Measurements from ENCODE around the gene LRRTM3. TPM values are rescaled to one million over a fixed set of nuclear protein-coding genes. Genes with fewer than 3 reads are reported as not detected.

The LRRTM3 gene
- total and polyA plus RNA-seq, 3 experiments from 2014 or later = not detected

GRCh38 chr10:67086327-67087134, 160.7 kb downstream of the LRRTM3 start:
- no peak for DNase-seq
- POLR2A ChIA-PET = no interaction called here
- no peak overlapping the region for H3K4me3 ChIP-seq (ENCODE audit: low read length)
- H3K27ac ChIP-seq (ENCODE audit: low read depth, low read length) = no peak overlapping the region
- H3K4me1 ChIP-seq (ENCODE audit: insufficient read depth, low read length) = no peaks in the 10 kb centered on the region
- CTCF ChIA-PET = no interaction called here
- H3K36me3 Mint-ChIP-seq = no peaks in the 10 kb centered on the region
- H3K9me3 Mint-ChIP-seq = peaks cover 0 to 9% (median 0%) of the 10 kb centered on the region in 5 donors
- H3K27me3 Mint-ChIP-seq = no peaks in the 10 kb centered on the region
- no peak overlapping the region for H3K4me3 Mint-ChIP-seq
- no peaks in the 10 kb centered on the region for H3K9me3 ChIP-seq (ENCODE audit: low read length)
- H3K27ac Mint-ChIP-seq = no peak overlapping the region
- no peaks in the 10 kb centered on the region for H3K36me3 ChIP-seq (ENCODE audit: insufficient read depth, low read length)
- no peaks in the 10 kb centered on the region for H3K27me3 ChIP-seq (ENCODE audit: insufficient read depth, low read length, poor library complexity, severe bottlenecking)
- H3K4me1 Mint-ChIP-seq = no peaks in the 10 kb centered on the region

- Mint-ChIP-seq H3K27me3 (no peaks in the 10 kb centered on the region), H3K36me3 (no peaks in the 10 kb centered on the region), H3K4me3 (no peak overlapping the region)
These were observed 161.2 kb downstream of the LRRTM3 start for GRCh38 chr10:67087135-67087425.

GRCh38 chr10:67088036-67088435, 162.2 kb downstream of the LRRTM3 start:
- Mint-ChIP-seq H3K9me3 (peaks cover 0 to 12% (median 0%) of the 10 kb centered on the region in 5 donors), H3K27ac (no peak overlapping the region), H3K36me3 (no peaks in the 10 kb centered on the region), H3K4me3 (no peak overlapping the region), H3K27me3 (no peaks in the 10 kb centered on the region), H3K4me1 (no peaks in the 10 kb centered on the region)
- Histone ChIP-seq H3K36me3 (ENCODE audit: insufficient read depth, low read length) (no peaks in the 10 kb centered on the region), H3K27ac (ENCODE audit: low read depth, low read length) (no peak overlapping the region), H3K27me3 (ENCODE audit: insufficient read depth, low read length, poor library complexity, severe bottlenecking) (no peaks in the 10 kb centered on the region), H3K9me3 (ENCODE audit: low read length) (no peaks in the 10 kb centered on the region), H3K4me1 (ENCODE audit: insufficient read depth, low read length) (no peaks in the 10 kb centered on the region), H3K4me3 (ENCODE audit: low read length) (no peak overlapping the region)
- no peak for DNase-seq
- ChIA-PET CTCF (no interaction called here), POLR2A (no interaction called here)

More at GRCh38 chr10:67087135-67087425, 161.2 kb downstream of the LRRTM3 start:
- H3K9me3 ChIP-seq (ENCODE audit: low read length) = no peaks in the 10 kb centered on the region
- H3K36me3 ChIP-seq (ENCODE audit: insufficient read depth, low read length) = no peaks in the 10 kb centered on the region
- Mint-ChIP-seq H3K27ac (no peak overlapping the region), H3K4me1 (no peaks in the 10 kb centered on the region), H3K9me3 (peaks cover 0 to 9% (median 0%) of the 10 kb centered on the region in 5 donors)
- no peaks in the 10 kb centered on the region for H3K27me3 ChIP-seq (ENCODE audit: insufficient read depth, low read length, poor library complexity, severe bottlenecking)
- ChIA-PET CTCF (no interaction called here), POLR2A (no interaction called here)
- H3K27ac ChIP-seq (ENCODE audit: low read depth, low read length) = no peak overlapping the region
- no peak overlapping the region for H3K4me3 ChIP-seq (ENCODE audit: low read length)
- H3K4me1 ChIP-seq (ENCODE audit: insufficient read depth, low read length) = no peaks in the 10 kb centered on the region
- no peak for DNase-seq

GRCh38 chr10:67095531-67095930, 169.7 kb downstream of the LRRTM3 start:
- Mint-ChIP-seq H3K36me3 (no peaks in the 10 kb centered on the region), H3K4me3 (no peak overlapping the region), H3K9me3 (peaks cover 0 to 15% (median 1%) of the 10 kb centered on the region in 5 donors), H3K27me3 (no peaks in the 10 kb centered on the region), H3K4me1 (no peaks in the 10 kb centered on the region), H3K27ac (no peak overlapping the region)
- H3K4me3 ChIP-seq (ENCODE audit: low read length) = no peak overlapping the region
- no peaks in the 10 kb centered on the region for H3K4me1 ChIP-seq (ENCODE audit: insufficient read depth, low read length)
- DNase-seq = no peak
- H3K27ac ChIP-seq (ENCODE audit: low read depth, low read length) = no peak overlapping the region
- H3K36me3 ChIP-seq (ENCODE audit: insufficient read depth, low read length) = no peaks in the 10 kb centered on the region
- no peaks in the 10 kb centered on the region for H3K9me3 ChIP-seq (ENCODE audit: low read length)
- ChIA-PET POLR2A (no interaction called here), CTCF (no interaction called here)
- no peaks in the 10 kb centered on the region for H3K27me3 ChIP-seq (ENCODE audit: insufficient read depth, low read length, poor library complexity, severe bottlenecking)

- Histone ChIP-seq H3K27ac (ENCODE audit: low read depth, low read length) (no peak overlapping the region), H3K27me3 (ENCODE audit: insufficient read depth, low read length, poor library complexity, severe bottlenecking) (no peaks in the 10 kb centered on the region), H3K4me1 (ENCODE audit: insufficient read depth, low read length) (no peaks in the 10 kb centered on the region), H3K4me3 (ENCODE audit: low read length) (no peak overlapping the region), H3K36me3 (ENCODE audit: insufficient read depth, low read length) (no peaks in the 10 kb centered on the region), H3K9me3 (ENCODE audit: low read length) (no peaks in the 10 kb centered on the region)
- H3K9me3 Mint-ChIP-seq = peaks cover 0 to 12% (median 1%) of the 10 kb centered on the region in 5 donors
- POLR2A ChIA-PET = no interaction called here
- H3K27ac Mint-ChIP-seq = no peak overlapping the region
- H3K4me3 Mint-ChIP-seq = no peak overlapping the region
- no peaks in the 10 kb centered on the region for H3K36me3 Mint-ChIP-seq
- H3K27me3 Mint-ChIP-seq = no peaks in the 10 kb centered on the region
- DNase-seq = no peak
- H3K4me1 Mint-ChIP-seq = no peaks in the 10 kb centered on the region
- CTCF ChIA-PET = no interaction called here
These were observed 172.6 kb downstream of the LRRTM3 start for GRCh38 chr10:67098461-67098860.

- Histone ChIP-seq H3K4me3 (ENCODE audit: low read length) (no peak overlapping the region), H3K4me1 (ENCODE audit: insufficient read depth, low read length) (no peaks in the 10 kb centered on the region), H3K27me3 (ENCODE audit: insufficient read depth, low read length, poor library complexity, severe bottlenecking) (no peaks in the 10 kb centered on the region), H3K36me3 (ENCODE audit: insufficient read depth, low read length) (no peaks in the 10 kb centered on the region), H3K27ac (ENCODE audit: low read depth, low read length) (no peak overlapping the region), H3K9me3 (ENCODE audit: low read length) (no peaks in the 10 kb centered on the region)
- no peaks in the 10 kb centered on the region for H3K4me1 Mint-ChIP-seq
- no peak overlapping the region for H3K27ac Mint-ChIP-seq
- H3K36me3 Mint-ChIP-seq = no peaks in the 10 kb centered on the region
- ChIA-PET CTCF (no interaction called here), POLR2A (no interaction called here)
- DNase-seq = no peak
- no peaks in the 10 kb centered on the region for H3K27me3 Mint-ChIP-seq
- H3K4me3 Mint-ChIP-seq = no peak overlapping the region
- peaks cover 0 to 12% (median 1%) of the 10 kb centered on the region in 5 donors for H3K9me3 Mint-ChIP-seq
These were observed 175.1 kb downstream of the LRRTM3 start for GRCh38 chr10:67100951-67101350.

- H3K4me1 ChIP-seq (ENCODE audit: insufficient read depth, low read length) = no peaks in the 10 kb centered on the region
- no peaks in the 10 kb centered on the region for H3K36me3 Mint-ChIP-seq
- no peaks in the 10 kb centered on the region for H3K4me1 Mint-ChIP-seq
- no peak overlapping the region for H3K4me3 ChIP-seq (ENCODE audit: low read length)
- H3K27me3 Mint-ChIP-seq = no peaks in the 10 kb centered on the region
- no peaks in the 10 kb centered on the region for H3K27me3 ChIP-seq (ENCODE audit: insufficient read depth, low read length, poor library complexity, severe bottlenecking)
- H3K9me3 ChIP-seq (ENCODE audit: low read length) = no peaks in the 10 kb centered on the region
- H3K9me3 Mint-ChIP-seq = peaks cover 0 to 2% (median 0%) of the 10 kb centered on the region in 5 donors
- H3K36me3 ChIP-seq (ENCODE audit: insufficient read depth, low read length) = no peaks in the 10 kb centered on the region
- no peak overlapping the region for H3K4me3 Mint-ChIP-seq
- H3K27ac ChIP-seq (ENCODE audit: low read depth, low read length) = no peak overlapping the region
- no peak overlapping the region for H3K27ac Mint-ChIP-seq
- ChIA-PET CTCF (no interaction called here), POLR2A (no interaction called here)
- no peak for DNase-seq
These were observed 181.8 kb downstream of the LRRTM3 start for GRCh38 chr10:67107670-67108069.

GRCh38 chr10:67110286-67110685, 184.4 kb downstream of the LRRTM3 start:
- H3K4me1 Mint-ChIP-seq = no peaks in the 10 kb centered on the region
- Histone ChIP-seq H3K27ac (ENCODE audit: low read depth, low read length) (no peak overlapping the region), H3K4me1 (ENCODE audit: insufficient read depth, low read length) (no peaks in the 10 kb centered on the region), H3K27me3 (ENCODE audit: insufficient read depth, low read length, poor library complexity, severe bottlenecking) (no peaks in the 10 kb centered on the region), H3K9me3 (ENCODE audit: low read length) (no peaks in the 10 kb centered on the region), H3K36me3 (ENCODE audit: insufficient read depth, low read length) (no peaks in the 10 kb centered on the region), H3K4me3 (ENCODE audit: low read length) (no peak overlapping the region)
- no peaks in the 10 kb centered on the region for H3K9me3 Mint-ChIP-seq
- H3K27ac Mint-ChIP-seq = no peak overlapping the region
- CTCF ChIA-PET = no interaction called here
- no peak overlapping the region for H3K4me3 Mint-ChIP-seq
- no peaks in the 10 kb centered on the region for H3K36me3 Mint-ChIP-seq
- POLR2A ChIA-PET = no interaction called here
- no peak for DNase-seq
- H3K27me3 Mint-ChIP-seq = no peaks in the 10 kb centered on the region

All from CD8-positive, alpha-beta memory T cell (primary cell).